GM12878 (cell line): ENCODE measurements around the gene POU2F1.

Experiments
- PML ChIP-seq: IDR thresholded peaks from 2 replicates; pipeline ENCODE4 v1.6.1; 2012; ENCODE audit warnings: low read length, inconsistent platforms
- SIN3A ChIP-seq: IDR thresholded peaks from 2 replicates; pipeline ENCODE4 v1.6.1; 2012; ENCODE audit warnings: low read depth, low read length, improper control_type of control experiment
- TCF12 ChIP-seq: IDR thresholded peaks from 2 replicates; pipeline ENCODE4 v1.6.1; 2011; ENCODE audit warnings: low read depth, mild to moderate bottlenecking, low read length

DNA sequence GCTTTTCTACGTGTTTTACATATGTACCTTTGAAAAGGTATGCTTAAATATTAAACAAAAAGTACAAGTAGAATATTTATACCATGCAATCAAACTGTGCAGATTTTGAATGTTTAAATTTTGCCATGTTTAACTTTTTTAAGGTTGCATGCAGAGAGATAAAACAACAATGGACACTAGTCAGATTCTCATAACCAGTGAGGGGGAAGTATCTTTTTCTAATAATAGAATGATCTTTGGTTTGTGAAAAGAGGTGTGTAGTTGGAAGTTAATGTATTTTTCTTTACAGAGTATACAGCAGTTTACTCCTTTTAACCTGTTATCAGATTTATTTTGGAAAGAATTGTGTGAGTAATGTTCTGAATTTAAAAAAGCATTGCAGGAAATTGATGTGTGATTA, 27.1 kb downstream of the POU2F1 start:
- no peak for TF ChIP-seq SIN3A
- no peak for TF ChIP-seq TCF12
- no peak for TF ChIP-seq PML
